Measurements from ENCODE around the gene TCP11.

Gene TCP11

DNA sequence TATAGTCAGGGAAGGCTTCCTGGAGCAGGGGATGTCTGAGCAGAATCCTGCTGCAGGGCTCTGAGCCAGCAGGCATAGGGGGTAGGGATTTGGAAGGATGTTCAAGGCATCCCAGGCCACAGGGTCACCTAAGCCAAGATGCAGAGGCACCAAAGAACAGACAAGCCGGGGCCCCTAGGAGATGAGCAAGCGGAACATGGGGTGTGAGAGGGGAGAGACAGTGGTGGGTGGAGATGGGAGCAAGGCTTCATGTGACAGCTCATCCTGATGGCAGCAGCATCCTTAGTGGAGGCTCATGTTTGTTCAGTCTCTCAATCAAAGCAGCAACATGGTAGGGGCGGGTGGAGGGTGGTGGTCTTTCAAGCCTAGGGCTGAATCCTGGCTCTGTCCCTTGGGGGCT lies 29.8 kb upstream of the TCP11 start:
- H3F3A ChIP-seq (ENCODE audit: low read depth) = no peaks in the 10 kb centered on the region
- no peak overlapping the region for H2AFZ ChIP-seq (ENCODE audit: low read length)
- H3K4me3 ChIP-seq (ENCODE audit: low read length, poor library complexity, severe bottlenecking) = no peak overlapping the region
- H3K9me2 ChIP-seq (replicated peaks; ENCODE audit: low read depth, low read length) = no peaks in the 10 kb centered on the region
- no peaks in the 10 kb centered on the region for H3K9me3 ChIP-seq (ENCODE audit: insufficient read depth, low read depth, low read length)
- TF ChIP-seq, protein P1, sequence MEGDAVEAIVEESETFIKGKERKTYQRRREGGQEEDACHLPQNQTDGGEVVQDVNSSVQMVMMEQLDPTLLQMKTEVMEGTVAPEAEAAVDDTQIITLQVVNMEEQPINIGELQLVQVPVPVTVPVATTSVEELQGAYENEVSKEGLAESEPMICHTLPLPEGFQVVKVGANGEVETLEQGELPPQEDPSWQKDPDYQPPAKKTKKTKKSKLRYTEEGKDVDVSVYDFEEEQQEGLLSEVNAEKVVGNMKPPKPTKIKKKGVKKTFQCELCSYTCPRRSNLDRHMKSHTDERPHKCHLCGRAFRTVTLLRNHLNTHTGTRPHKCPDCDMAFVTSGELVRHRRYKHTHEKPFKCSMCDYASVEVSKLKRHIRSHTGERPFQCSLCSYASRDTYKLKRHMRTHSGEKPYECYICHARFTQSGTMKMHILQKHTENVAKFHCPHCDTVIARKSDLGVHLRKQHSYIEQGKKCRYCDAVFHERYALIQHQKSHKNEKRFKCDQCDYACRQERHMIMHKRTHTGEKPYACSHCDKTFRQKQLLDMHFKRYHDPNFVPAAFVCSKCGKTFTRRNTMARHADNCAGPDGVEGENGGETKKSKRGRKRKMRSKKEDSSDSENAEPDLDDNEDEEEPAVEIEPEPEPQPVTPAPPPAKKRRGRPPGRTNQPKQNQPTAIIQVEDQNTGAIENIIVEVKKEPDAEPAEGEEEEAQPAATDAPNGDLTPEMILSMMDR (conservative IDR thresholded peaks at IDR 0.05; ENCODE audit: low read length) = no peak
- TF ChIP-seq EZH2phosphoT487 (IDR thresholded peaks at IDR 0.05; ENCODE audit: borderline replicate concordance) = no peak
- no peaks in the 10 kb centered on the region for H4K20me1 ChIP-seq (ENCODE audit: insufficient read depth, low read length, poor library complexity, severe bottlenecking)
- H3K9ac ChIP-seq (ENCODE audit: low read depth, low read length, poor library complexity, severe bottlenecking) = no peak overlapping the region
- no peaks in the 10 kb centered on the region for H3K4me1 ChIP-seq (ENCODE audit: insufficient read depth, low read length, poor library complexity, severe bottlenecking)
- no peak overlapping the region for H3K4me2 ChIP-seq (ENCODE audit: low read depth, low read length, poor library complexity, severe bottlenecking)
- H3K27me3 ChIP-seq (ENCODE audit: insufficient read depth, low read length, poor library complexity, severe bottlenecking) = no peaks in the 10 kb centered on the region
- no peaks in the 10 kb centered on the region for H3K79me2 ChIP-seq (ENCODE audit: insufficient read depth, low read length)
- no peaks in the 10 kb centered on the region for H3K36me3 ChIP-seq (ENCODE audit: insufficient read depth, low read length)

DNA sequence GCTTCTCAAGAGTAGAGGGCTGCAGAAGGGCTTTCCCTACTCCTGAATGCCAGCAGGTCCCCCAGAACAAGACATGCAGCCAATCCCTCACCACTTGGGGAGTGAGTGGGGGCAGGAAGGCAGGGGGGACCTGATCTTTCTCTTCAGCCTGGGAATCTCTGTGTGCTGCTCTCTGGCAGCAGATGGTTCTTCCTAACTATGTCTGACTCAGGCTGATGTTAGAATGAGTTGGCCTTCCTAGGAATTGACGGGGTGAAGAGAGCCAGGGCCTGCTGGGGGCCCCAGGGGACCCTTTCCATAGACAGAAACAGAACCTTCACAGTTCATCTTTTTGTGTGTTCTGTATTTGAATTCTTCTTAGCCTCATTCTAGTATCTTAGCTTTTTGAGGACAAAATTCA lies 29.0 kb upstream of the TCP11 start:
- Histone ChIP-seq H3K79me2 (ENCODE audit: insufficient read depth, low read length) (no peaks in the 10 kb centered on the region), H3K27me3 (ENCODE audit: insufficient read depth, low read length, poor library complexity, severe bottlenecking) (no peaks in the 10 kb centered on the region), H3K9me2 (replicated peaks; ENCODE audit: low read depth, low read length) (no peaks in the 10 kb centered on the region), H3K4me1 (ENCODE audit: insufficient read depth, low read length, poor library complexity, severe bottlenecking) (no peaks in the 10 kb centered on the region), H2AFZ (ENCODE audit: low read length) (no peak overlapping the region), H3K4me2 (ENCODE audit: low read depth, low read length, poor library complexity, severe bottlenecking) (no peak overlapping the region), H3K4me3 (ENCODE audit: low read length, poor library complexity, severe bottlenecking) (no peak overlapping the region), H3K9me3 (ENCODE audit: insufficient read depth, low read depth, low read length) (no peaks in the 10 kb centered on the region), H3F3A (ENCODE audit: low read depth) (no peaks in the 10 kb centered on the region), H3K36me3 (ENCODE audit: insufficient read depth, low read length) (no peaks in the 10 kb centered on the region), H4K20me1 (ENCODE audit: insufficient read depth, low read length, poor library complexity, severe bottlenecking) (no peaks in the 10 kb centered on the region), H3K9ac (ENCODE audit: low read depth, low read length, poor library complexity, severe bottlenecking) (no peak overlapping the region)
- no peak for TF ChIP-seq EZH2phosphoT487 (IDR thresholded peaks at IDR 0.05; ENCODE audit: borderline replicate concordance)
- TF ChIP-seq, protein P1 (conservative IDR thresholded peaks at IDR 0.05; ENCODE audit: low read length) = no peak

DNA sequence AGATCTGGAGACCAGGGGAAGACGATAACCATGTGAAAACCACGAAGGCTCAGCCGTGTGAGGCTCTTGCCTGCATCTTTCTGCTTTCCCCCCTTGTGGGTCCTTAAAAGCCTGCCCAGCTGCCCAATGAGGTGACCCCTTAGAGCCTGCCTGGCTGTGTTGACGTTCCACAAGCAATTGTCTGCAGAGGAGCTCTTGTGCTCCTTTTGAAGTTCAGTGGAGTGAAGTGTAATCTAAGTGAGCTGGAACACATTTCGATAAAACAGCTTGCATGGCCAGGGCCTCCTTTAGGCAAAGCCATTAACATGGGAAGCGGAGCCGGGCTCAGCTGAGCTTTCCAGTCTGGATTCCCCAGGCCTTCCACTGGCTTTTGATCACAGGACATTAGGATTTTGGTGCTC lies 27.3 kb upstream of the TCP11 start:
- Histone ChIP-seq H3K4me3 (ENCODE audit: low read length, poor library complexity, severe bottlenecking) (no peak overlapping the region), H3K4me1 (ENCODE audit: insufficient read depth, low read length, poor library complexity, severe bottlenecking) (no peaks in the 10 kb centered on the region), H3K9ac (ENCODE audit: low read depth, low read length, poor library complexity, severe bottlenecking) (no peak overlapping the region), H3K36me3 (ENCODE audit: insufficient read depth, low read length) (no peaks in the 10 kb centered on the region), H3K4me2 (ENCODE audit: low read depth, low read length, poor library complexity, severe bottlenecking) (no peak overlapping the region), H3K9me3 (ENCODE audit: insufficient read depth, low read depth, low read length) (no peaks in the 10 kb centered on the region), H3K27me3 (ENCODE audit: insufficient read depth, low read length, poor library complexity, severe bottlenecking) (no peaks in the 10 kb centered on the region), H4K20me1 (ENCODE audit: insufficient read depth, low read length, poor library complexity, severe bottlenecking) (no peaks in the 10 kb centered on the region), H3K79me2 (ENCODE audit: insufficient read depth, low read length) (no peaks in the 10 kb centered on the region), H2AFZ (ENCODE audit: low read length) (no peak overlapping the region), H3K9me2 (replicated peaks; ENCODE audit: low read depth, low read length) (no peaks in the 10 kb centered on the region), H3F3A (ENCODE audit: low read depth) (no peaks in the 10 kb centered on the region)
- TF ChIP-seq, protein P1 (conservative IDR thresholded peaks at IDR 0.05; ENCODE audit: low read length) = no peak
- TF ChIP-seq EZH2phosphoT487 (IDR thresholded peaks at IDR 0.05; ENCODE audit: borderline replicate concordance) = no peak
